HG03575 (cell line): ENCODE measurements around the gene GRM8.
A peak's percentile ranks its signal among the peaks of the same experiment; 100 is the strongest.

Experiments used
- ATAC-seq: cut with Tn5 transposase; IDR thresholded peaks from one replicate; pipeline ENCODE4 v1.9.1; 2021; ENCODE audit not compliant: unreplicated experiment, insufficient number of reproducible peaks, low FRiP score; ENCODE audit errors: extremely low read depth

GRM8 gene

GRCh38 chr7:127154958-127155357 lies 97.8 kb downstream of the GRM8 start:
- ATAC-seq, result no peak

- ATAC-seq, result no peak
These were observed 98.6 kb downstream of the GRM8 start for GRCh38 chr7:127154101-127154500.

GRCh38 chr7:127153315-127153714 lies 99.4 kb downstream of the GRM8 start:
- ATAC-seq, result no peak

- no peak for ATAC-seq
These were observed 100.3 kb downstream of the GRM8 start for GRCh38 chr7:127152423-127152822.

- no peak for ATAC-seq
These were observed 101.4 kb downstream of the GRM8 start for GRCh38 chr7:127151379-127151778.

- no peak for ATAC-seq
These were observed 102.2 kb downstream of the GRM8 start for GRCh38 chr7:127150543-127150942.

GRCh38 chr7:127146746-127147536 lies 105.8 kb downstream of the GRM8 start:
- no peak for ATAC-seq

GRCh38 chr7:127137146-127137545 lies 115.6 kb downstream of the GRM8 start:
- no peak for ATAC-seq

- ATAC-seq, result no peak
These were observed 116.8 kb downstream of the GRM8 start for GRCh38 chr7:127135871-127136485.

- ATAC-seq, result no peak
These were observed 129.5 kb downstream of the GRM8 start for GRCh38 chr7:127123220-127123619.

GRCh38 chr7:127119517-127119916 lies 133.2 kb downstream of the GRM8 start:
- no peak for ATAC-seq

- peak; percentile 70 for ATAC-seq
These were observed 137.9 kb downstream of the GRM8 start for GRCh38 chr7:127114742-127115265.

GRCh38 chr7:127107601-127108007 lies 145.1 kb downstream of the GRM8 start:
- peak; percentile 67 for ATAC-seq

GRCh38 chr7:127093340-127093739 lies 159.4 kb downstream of the GRM8 start:
- ATAC-seq, result no peak

GRCh38 chr7:127091620-127092019 lies 161.1 kb downstream of the GRM8 start:
- no peak for ATAC-seq

- no peak for ATAC-seq
These were observed 163.6 kb downstream of the GRM8 start for GRCh38 chr7:127089146-127089545.

GRCh38 chr7:127081539-127081938 lies 171.2 kb downstream of the GRM8 start:
- ATAC-seq, result no peak

GRCh38 chr7:127080576-127080975 lies 172.2 kb downstream of the GRM8 start:
- ATAC-seq, result no peak

GRCh38 chr7:127066974-127067373 lies 185.8 kb downstream of the GRM8 start:
- ATAC-seq, result no peak

GRCh38 chr7:127059475-127059874 lies 193.3 kb downstream of the GRM8 start:
- ATAC-seq, result no peak
